ENCODE results near the gene RAD51B.

The RAD51B gene

DNA sequence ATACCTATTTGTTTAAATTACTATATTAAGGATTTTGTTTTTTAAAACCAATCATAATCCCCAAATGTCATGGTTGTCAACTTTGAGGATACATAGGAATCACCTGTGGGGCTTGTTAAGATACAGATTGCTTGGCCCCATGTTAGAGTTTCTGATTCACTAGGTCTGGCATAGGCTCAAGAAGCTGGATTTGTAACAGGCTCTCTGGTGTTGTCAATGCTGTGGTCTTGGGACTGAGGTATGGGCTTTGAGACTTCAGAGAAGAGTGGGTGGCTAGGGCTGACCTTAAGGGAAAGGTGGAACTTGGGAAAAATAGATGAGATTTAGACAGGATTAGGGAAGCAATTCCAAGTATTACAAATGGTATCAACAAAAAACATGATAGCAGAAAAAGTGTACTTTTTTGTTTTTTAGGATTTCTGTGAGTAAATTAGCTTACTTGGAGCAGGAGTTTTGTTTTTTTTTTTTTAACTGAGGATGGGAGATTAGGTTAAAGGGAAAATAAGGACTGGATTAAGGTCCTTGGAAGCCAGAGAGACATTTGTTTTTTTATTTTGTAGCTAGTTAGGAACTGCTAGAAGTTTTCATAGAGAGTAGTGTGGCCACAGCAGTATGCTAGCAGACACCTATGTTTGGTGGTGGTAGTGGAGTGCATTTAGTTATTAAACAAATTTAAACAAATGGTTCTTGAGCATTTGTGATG, 88.6 kb downstream of the RAD51B start:
- DNase-seq: no peak

DNA sequence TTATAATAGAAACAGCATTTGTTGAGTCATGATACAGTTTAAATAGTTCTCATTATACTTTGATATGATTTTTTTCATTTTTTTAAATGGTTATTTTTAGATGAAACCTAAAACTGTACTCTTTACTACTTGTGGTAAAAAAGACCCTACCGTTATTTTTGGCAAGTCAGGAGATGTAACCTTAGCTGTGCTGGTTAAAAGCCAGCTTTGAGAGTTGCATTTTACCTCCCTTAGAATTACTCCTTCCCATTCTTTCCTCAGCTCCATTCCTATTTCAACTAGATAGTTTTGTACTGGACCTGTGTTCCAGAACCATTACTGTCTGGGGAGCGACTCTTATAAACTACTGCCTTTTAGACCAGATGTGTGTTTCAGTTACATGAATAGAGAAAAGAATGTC, 92.0 kb downstream of the RAD51B start:
- no peak for DNase-seq

DNA sequence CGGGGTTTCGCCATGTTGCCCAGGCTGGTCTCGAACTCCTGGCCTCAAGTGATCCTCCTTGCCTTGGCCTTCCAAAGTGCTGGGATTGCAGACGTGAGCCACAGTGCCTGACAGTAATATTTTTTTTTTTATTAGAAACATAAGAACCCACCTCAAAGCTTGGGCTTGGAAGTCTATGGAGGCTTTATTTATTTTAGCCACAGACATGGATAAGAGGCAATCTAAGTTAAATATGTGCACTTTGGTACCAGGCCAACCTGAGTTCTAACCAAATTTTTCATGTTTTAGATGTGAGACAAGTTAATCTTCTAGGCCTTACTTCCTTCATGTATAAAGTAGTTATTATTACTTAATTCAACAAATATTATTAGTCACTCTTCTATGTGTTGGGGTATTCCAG, 96.9 kb downstream of the RAD51B start:
- no peak for DNase-seq

DNA sequence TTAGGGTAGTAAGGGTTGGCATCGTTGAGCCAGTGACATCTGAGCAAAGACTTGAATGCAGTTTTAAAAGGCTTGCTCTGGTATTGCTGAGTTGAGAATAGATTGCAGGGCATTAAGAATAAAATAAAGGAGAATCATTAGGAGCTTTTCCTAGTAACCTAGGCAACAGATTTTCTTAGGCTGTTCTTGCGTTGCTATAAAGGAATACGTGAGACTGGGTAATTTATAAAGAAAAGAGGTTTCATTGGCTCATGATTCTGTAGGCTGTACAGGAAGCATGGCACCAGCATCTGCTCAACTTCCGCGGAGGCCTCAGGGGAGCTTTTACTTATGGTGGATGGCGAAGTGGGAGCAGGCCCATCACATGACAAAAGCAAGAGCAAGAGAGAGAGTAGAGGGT, 97.4 kb downstream of the RAD51B start:
- no peak for DNase-seq

DNA sequence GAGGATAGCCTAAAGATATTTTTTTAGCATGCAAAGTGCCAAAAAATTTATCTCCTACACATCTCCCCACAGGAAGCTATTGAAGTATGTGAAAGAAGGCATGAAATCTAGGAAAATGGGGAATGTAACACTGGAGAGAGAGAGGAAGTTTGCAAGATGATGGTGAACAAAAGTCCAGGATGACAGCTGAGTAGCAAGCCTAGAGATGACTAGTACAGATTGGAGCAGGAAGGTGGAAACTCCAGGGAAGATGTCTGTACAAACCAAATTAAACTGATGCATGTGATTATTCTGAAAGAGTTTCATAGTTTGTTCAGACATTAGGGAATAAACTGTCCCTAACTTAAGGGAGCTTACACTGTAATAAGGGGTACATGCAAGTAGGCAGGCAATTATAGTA, 99.3 kb downstream of the RAD51B start:
- no peak for DNase-seq

DNA sequence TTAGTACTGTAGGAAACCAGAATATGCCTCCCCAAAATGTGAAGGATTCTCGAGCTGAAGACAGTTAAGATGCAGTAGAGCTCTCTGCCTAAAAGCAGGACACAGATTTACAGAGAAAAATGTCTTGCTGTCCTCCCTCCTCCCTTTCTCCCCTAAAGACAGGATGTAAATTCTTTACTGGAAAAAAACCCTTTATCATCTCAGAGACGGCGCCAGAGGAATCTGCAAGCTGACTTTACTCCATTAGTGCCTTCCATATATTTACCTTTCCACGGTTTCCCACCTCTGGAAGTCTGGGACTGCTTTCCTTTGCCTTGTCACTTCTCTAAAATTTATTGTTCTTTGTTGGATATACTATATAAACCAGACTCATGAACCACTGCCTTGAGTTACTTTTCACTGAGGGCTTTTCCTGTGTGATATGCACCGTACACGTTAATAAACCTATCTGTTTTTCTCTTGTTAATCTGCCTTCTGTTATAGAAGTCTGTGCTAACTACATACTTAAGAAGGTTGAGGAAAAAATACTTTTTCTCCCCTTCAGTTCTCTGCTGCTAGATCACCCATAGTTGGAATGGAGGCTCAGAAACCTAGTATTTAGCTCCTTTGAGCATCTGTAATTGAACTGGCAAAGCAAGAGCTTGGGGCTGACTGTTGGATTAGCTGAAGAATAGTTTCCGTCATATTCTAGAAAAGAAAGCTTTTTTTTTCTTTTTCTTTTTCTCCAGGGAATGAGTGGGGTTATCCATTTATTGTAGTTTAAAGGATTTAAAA, 99.9 kb downstream of the RAD51B start:
- DNase-seq: no peak

DNA sequence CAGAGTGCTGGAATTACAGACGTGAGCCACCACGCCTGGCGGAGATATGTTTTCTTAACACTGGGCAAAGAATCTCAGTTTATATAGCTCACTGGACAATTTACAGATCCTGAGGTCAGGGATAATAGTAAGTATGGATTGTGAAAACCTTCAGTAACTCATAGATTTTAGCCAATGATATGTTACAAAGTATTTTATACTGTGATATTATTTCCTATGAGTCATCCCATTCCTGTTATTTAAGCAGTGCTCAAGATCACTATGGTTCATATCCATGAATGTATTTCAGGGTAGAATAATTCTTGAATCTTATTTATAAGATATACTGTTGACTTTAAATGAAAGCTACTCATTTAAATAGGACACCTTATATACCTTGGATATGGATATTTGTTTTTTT, 107.2 kb downstream of the RAD51B start:
- DNase-seq: no peak

DNA sequence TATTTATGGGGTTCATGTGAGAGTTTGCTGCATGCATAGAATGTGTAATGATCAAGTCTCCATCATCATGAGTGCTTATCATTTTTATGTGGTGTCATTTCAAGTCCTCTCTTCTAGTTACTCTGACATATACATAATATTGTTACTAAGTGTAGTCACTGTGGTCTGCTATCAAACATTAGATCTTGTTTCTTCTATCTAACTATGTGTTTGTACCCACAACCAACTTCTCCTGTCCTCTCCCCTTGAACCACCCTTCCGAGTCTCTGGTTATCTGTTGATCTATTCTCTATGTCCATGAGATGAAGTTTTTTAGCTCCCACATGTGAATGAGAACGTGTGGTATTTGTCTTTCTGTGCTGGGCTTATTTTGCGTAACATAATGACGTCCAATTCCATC, 107.7 kb downstream of the RAD51B start:
- no peak for DNase-seq

DNA sequence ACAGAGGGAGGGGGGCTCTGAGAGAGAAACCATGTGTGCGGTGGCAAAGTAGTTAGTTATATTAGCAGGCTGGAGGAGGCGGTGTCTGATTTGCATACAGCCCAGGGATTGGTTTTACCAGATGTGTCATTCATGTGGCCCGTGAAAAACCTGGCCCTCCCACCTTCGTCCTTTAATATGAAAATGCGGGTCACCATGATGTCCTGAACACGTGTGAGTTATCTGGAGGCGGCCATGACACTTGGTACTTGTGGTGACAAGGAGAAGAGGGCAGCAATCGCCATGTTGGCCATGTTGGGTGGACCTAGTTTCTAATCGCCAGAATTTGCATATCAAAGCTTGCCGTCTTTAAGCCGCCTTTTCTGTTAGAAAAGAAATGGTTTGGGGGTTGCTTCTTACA, 108.8 kb downstream of the RAD51B start:
- no peak for DNase-seq

DNA sequence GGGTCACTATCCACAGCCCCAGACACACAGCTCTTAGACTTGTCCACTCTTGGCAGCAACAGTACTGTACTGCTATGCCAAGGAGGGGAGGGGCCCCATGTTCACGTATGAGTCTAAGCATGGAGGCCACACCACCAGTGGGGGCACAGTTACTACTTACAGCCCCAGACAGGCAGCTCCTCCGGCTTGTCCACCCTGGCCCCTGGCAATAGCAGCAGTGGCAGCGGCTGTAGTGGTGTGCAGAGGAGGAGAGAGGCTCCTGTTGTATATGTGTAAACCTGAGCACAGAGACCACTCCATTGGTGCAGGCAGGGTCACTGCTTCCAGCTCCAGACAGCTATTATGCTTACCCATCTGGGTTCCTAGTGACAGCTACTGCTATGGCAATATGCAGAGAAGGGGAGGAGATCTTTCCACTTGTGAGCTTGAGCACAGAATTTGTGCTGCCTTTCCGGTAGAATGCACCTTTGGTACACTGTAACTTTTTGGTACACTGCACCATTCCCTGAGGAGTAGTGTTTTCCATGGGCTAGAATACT, 113.2 kb downstream of the RAD51B start:
- DNase-seq: no peak

DNA sequence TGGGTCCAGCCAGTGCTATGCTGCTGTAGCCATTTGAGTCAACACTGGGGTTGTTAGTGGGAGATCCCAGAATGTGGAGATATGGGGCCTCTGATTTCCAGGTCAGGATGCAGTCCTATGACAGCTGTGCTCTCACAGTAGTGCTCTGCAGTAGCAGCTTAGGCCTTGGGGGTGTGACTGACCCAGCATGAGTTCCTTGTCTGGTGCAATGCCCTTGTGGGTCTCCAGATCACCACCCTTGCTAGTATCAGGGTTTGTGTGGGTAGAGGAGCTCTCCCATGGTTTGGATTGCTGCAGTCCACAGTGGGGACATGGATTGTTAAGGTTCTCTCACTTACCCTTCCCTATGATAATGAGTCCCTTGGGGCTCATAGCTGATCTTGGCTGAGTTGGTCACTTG, 113.7 kb downstream of the RAD51B start:
- DNase-seq: no peak

DNA sequence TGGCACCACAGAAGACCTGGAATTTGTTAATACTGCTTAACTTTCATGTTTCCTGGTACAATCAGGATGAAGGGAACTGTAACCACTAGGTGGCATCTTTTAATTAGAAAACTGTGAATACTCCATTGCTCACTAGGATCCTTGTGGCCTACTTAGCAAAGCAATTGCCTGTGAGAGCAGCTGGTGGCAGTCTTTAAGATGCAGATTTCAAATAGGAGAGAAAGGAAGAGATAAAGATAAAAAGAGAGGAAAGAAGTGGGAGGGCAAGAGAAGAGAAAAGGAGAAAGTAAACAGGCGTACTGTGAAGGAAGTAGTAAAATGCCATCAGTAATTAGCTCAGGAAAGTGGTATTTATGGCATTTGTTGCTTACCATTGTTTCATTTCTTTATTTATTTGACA, 114.5 kb downstream of the RAD51B start:
- peak in 1 of 2 donors; percentile 80 for DNase-seq

DNA sequence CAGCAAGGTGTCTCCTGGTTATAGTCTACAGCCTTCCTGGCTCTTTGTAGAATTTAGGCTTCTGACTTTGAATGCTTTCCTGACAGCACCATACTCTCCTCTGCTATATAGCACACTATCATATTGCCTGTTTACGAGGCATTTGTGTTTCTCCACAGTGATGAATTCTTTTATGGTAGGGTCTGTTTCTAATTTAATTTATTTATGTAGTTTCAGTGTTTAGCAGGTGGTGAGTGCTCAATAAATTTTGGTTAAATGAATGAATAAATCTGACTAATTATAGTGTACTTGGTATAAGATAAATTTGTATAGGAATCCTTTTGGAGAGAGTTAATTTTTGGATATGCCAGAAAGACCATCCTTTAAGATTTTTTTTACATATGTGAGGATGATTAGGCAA, 115.3 kb downstream of the RAD51B start:
- no peak for DNase-seq

DNA sequence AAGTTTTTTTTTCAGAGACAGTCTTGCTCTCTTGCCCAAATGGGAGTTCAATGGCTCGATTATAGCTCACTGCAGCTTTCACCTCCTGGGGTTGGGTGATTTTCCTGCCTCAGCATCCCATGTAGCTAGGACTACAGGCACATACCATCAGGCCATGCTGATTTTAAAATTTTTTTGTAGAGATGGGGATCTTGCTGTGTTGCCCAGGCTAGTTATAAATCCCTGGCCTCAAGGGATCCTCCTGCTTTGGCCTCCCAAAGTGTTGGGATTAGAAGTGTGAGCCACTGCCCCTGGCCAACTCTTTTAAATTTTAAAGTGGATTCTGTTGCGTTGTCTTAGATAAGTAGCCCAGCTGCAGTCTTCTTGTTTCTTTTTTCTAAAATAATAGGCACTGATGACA, 115.8 kb downstream of the RAD51B start:
- DNase-seq: no peak

DNA sequence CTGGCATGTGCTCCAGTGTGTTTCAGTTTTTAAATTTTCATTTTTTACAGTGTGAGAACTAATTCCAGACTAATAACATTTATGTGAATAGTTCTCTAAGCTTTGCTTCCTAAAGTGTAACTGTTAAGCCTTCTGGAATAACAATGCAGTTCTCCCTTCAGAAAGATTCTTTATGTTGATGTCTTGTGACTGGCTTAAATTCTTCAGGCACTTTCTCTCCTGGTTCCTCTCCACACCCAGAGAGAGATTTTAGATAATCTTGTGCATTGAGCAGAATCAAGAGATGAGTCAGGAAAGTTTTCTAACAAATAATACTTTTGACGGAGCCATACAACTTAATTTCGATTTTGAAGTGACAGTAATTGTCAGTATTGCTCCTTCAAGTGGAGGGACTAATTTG, 118.5 kb downstream of the RAD51B start:
- DNase-seq: no peak

DNA sequence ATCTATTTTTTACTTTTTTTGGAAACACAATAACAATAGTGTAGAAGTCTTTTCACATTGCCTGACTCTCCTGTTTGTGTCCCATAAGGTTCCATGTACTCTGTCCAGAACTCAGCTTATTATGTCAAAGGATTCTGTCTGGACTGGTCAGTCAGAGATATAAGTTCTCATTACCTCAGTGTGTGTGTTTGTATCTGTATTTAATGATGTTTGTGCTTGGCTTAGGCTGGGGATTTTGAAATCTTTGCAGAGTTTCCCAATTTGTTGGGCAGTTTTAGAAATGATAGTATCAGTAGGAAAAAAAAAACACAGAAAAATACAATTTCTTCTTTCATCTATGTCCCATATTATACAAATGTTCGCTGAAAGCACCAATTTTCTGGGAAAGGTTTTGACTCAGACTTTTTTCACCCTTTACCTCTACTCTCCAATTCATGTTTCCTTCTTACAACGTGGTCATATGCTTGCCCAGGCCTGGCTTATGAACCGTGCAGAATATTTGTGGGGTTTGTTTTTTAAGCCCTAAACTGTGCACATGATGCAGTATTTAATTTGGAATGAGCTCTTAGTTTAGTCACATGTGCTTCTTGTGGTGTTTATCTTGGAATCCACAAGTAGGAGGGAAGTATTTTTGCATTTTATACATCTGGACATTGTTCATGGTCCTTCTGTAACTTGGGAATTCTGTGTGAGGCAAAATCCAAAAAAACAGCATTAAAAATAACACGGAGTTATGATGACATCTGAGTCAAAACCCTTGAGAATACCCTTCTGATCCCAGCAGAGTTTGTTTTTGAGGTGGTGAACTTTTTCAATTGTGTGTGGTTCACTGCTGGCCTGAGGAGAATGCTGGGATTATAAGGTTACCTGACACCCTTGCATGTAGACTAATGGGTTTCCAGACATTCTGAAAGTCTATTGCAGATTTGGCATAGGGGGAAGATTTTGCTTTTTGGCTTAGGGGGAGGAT, 121.2 kb downstream of the RAD51B start:
- DNase-seq: no peak

DNA sequence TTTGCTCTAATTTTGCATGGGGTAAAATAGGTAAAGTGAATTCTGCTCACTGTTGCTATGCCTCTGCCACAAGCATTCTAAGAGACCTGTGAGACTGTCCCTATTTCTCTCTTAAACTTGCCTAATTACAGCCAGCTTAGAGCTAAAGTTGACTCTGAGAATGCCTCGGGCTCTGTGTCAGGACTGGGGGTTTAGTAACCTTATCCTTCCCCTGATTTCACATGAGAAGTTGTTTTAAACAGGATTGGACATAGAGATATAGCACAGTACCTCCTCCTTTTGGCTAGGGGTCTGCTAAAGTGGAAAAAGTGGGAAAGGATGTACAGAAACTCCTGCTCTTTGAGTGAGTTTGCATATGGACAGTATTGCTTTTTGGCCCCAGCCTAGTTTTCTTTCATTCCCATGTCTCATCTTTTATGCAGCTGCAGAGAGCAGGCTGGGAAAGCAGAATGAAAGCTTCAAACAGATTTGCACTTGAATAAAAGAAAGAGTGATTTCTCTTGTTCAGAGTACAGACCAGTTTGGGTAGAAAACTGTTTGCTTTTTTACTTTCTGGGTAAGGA, 122.0 kb downstream of the RAD51B start:
- DNase-seq: peak in 1 of 2 donors; percentile 27

DNA sequence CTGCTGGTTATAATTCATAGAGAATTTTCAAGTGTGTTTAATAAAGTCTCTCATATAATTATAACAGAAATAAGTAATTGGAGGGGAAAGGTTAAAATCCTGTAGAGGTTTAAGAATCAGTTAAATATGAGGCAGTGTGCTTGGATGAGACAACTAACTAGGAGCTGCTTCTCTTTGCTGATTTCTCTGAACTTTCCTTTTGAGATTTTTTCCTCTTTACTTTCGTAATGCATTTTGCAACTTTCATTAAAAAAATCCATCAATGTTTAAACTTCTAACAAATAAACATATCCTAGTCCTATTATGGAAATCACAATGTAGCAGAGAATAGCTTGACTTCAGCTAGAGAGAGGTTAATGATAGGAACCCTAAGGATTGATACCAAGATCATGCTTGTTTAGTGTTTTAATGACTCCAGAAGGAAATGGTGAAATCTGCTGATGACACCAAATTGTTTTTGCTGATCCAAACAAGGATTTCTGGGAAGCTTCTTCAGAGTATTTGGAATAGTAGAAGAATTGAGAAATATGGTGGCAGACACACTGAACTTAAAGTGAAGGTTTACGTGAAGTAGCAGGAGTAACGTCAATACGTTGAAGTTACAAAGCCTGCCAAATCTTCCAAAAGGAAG, 122.6 kb downstream of the RAD51B start:
- DNase-seq: no peak

DNA sequence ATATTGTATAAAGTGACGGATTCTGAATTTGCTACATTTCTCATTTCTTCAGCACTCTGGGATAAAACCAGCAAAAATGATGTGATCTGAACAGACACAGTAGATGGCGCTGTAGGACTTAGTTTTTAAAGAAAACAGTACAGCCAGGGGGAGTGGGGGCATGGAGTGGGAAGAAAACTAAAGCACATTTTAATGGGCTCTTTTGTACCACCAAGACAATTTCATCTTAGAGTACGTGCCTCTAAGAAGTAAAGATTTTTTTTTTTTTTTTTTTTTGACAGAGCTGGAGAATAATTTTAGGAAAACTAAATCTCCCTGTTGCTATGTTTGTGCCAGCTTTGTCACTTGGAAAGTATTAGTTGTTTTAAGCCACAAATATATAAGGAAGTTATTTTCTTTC, 124.4 kb downstream of the RAD51B start:
- peak in 1 of 2 donors; percentile 75 for DNase-seq

DNA sequence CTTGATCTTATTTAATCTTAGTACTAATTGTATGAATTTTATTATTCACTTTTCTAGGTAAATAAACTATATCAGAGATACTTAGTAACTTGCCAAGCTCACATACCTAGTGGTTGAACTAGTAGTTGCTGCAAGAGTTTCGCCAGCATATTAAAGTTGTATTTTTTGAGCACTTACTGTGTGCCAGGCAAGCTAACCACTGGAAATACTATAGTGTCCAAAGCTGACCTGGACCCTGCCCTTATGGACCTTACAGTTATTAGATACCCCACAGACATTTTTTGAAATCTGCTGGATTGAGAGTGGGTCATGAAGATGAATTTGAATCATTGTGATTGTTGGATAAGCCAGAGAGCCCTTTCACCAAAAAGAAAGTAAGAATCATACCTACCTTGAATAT, 125.0 kb downstream of the RAD51B start:
- no peak for DNase-seq

DNA sequence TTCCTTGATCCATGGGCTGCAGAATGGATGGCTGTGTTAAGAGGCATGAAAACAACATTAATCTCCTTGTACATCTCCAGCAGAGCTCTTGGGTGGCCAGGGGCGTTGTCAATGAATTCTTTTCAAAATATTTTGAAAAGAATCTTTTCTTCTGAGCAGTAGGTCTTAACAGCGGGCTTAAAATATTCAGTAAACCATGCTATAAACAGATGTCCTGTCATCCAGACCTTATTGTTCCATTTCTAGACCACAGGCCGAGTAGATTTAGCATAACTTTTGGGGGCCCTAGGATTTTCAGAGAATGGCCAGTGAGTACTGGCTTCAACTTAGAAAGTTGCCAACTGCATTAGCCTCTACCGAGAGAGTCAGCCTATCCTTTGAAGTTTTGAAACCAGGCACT, 130.2 kb downstream of the RAD51B start:
- no peak for DNase-seq

DNA sequence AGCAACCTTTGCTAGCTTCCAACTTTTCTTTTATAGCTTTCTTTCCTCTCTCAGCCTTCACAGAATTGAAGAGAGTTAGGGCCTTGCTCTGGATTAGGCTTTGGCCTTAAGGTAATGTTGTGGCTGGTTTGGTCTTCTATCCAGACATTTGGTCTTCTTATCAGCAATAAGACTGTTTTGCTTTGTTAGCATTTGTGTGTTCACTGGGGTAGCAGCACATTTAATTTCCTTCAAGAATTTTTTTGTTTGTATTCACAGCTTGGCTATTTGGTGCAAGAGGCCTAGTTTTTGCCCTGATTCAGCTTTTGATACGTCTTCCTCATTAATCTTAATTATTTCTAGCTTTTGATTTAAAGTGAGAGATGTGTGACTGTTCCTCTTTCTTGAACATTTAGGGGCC, 130.8 kb downstream of the RAD51B start:
- no peak for DNase-seq
